GM20431 (cell line): Measurements from ENCODE around the gene CADM2.

Experiments
- in situ Hi-C: fragments of 300-500 bp; cut with MseI, MboI; formaldehyde crosslinking; loops from one replicate; pipeline ENCODE4 v1.15.0; 2020; ENCODE audit warnings: low sequenced_read_pairs; ENCODE audit not compliant: unreplicated experiment

CADM2 gene

GRCh38 chr3:85726241-85726640 lies 767.5 kb downstream of the CADM2 start:
- in situ Hi-C loops, result no loop called here

GRCh38 chr3:85737846-85738245 lies 779.1 kb downstream of the CADM2 start:
- in situ Hi-C loops, result no loop called here

DNA sequence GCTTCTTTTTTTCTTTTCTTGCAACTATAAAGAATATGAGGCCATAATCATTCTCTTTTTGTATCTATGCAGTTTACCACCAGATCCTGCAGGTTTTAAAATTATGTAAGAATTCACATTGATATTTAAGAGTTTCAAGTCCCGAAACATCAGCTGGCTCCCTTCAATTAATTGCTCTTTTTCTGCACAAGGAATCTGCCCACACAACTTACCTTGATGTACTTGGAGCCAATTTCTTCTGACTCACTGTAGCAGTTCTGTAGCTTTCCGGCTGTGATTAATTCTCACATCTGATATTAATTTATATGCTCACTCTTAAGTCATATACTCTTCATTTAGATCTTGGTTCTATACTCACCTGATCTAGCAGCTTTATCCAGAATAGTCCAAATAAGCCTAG lies 781.8 kb downstream of the CADM2 start:
- in situ Hi-C loops, result no loop called here

DNA sequence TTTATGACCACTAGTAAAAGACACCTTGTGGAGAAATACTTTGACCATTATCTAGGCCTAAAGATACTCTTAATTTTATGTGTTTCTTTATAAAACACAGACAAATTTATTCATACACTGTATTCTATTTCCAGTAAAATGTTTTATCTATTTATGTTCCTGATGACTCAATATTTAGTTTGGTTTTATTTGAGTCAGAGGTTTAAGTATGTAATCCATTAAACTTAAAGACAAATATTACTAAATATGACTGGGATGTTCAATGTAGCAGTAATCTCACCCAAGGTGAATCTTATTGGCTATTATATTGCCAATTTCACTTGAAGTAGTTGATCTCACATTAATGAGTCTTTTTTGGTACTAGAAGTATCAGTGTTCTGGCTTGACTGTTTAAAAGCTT lies 799.7 kb downstream of the CADM2 start:
- in situ Hi-C loops, result no loop called here

DNA sequence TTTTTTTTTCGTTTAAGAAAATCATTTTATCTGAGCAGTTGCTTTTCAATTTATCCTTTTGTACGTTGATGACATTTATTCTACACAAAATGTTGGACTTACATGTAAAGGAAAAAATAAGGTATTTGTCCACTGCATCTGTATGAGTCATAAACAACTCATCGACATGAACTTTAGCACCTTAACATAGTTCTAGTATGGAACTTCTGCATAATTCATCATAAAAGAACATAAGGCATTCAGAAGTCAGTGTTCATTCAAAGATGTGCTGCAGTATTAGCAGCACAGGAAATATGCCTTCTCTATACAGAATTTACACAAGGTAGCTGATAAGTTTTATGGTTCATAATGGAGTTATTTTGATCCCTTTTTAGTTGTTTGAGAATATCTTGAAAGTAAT lies 801.6 kb downstream of the CADM2 start:
- in situ Hi-C loops, result no loop called here

- in situ Hi-C loops, result no loop called here
Measured at GRCh38 chr3:85780806-85781205, 822.0 kb downstream of the CADM2 start.

- in situ Hi-C loops, result no loop called here
Measured at GRCh38 chr3:85781806-85782205, 823.0 kb downstream of the CADM2 start.

- in situ Hi-C loops, result no loop called here
Measured at GRCh38 chr3:85783291-85783690, 824.5 kb downstream of the CADM2 start.

GRCh38 chr3:85785766-85786165 lies 827.0 kb downstream of the CADM2 start:
- in situ Hi-C loops, result no loop called here

GRCh38 chr3:85790445-85791030 lies 831.7 kb downstream of the CADM2 start:
- in situ Hi-C loops, result no loop called here

- in situ Hi-C loops, result no loop called here
Measured at GRCh38 chr3:85796140-85796539, 837.4 kb downstream of the CADM2 start.

DNA sequence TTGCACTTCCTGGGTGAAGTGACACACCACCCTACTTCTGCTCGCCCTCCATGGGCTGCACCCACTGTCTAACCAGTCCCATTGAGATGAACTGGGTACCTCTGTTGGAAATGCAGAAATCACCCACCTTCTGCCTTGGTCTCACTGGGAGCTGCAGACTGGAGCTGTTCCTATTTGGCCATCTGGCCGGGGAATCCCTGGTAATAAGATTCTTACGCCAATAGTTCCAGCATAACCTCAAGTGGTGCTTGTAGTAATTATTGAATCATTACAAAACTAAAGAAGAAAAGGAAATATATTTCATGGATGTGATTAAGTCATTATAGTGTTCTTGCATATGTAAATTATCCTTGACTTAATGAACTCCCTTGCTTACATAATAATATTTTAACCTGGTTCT lies 841.9 kb downstream of the CADM2 start:
- in situ Hi-C loops, result no loop called here

DNA sequence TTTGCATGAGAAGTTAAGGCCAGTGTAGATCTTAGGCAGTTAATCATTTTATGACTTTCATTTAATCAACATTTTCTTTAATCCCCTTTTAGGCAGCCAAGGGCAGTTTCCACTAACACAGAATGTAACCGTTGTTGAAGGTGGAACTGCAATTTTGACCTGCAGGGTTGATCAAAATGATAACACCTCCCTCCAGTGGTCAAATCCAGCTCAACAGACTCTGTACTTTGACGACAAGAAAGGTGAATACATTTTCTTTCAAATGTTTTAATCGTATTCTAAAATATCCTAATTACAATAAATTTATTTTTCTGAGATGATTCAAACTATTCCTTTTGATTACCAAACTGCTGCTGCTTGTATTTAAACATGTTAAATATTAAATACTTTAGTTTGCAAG lies 843.2 kb downstream of the CADM2 start:
- in situ Hi-C loops, result no loop called here

GRCh38 chr3:85808755-85809154 lies 850.0 kb downstream of the CADM2 start:
- in situ Hi-C loops, result no loop called here

DNA sequence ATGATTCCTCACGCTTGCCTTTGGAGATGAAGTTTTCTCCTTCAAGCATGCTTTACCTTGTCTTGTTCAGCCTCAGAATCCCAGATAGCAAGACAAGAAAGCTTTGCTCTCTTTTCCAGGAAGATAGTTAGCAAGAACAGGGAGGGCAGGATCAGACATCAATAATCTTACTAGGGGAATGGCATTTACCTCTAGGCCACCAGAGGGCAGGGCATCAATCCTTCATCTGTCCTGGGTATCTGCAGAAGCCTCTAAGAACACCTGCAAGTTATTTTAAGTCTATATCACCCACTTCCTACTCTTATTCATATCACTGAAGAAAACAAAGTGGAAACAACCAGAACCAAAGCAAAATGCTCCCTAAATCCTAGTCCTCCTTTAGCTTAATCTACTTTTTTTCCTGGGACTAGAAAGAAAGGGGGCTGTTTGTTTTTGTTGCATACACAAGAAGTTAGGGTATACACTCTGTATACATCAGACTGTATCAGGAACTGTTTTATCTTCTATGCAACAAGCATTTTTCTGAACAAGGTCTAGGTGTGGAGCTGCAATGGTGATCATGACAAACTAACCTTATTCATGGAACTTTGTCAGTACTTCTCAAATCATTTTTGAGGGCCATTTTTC lies 862.5 kb downstream of the CADM2 start:
- in situ Hi-C loops, result no loop called here

GRCh38 chr3:85835857-85836440 lies 877.2 kb downstream of the CADM2 start:
- in situ Hi-C loops, result no loop called here

- in situ Hi-C loops, result no loop called here
Measured at GRCh38 chr3:85837402-85837801, 878.6 kb downstream of the CADM2 start.

DNA sequence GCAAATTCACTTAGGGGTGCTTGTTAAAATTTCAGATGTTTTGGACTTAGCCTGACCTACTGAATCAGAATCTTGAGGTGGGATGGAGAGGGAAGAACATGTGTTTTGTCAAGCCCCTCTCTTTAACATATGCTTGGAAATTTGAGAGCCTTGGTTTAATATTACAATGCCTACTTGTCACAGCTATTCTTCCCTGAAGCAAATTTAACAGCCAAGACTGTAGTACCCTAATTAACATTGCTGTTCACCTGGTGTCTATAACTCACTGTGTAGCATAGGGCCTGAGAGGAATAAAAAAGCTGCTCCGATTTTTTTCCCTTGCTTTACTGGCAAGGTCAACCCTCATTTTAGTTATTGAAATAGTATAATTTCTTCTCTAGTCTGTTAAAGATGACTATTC lies 880.1 kb downstream of the CADM2 start:
- in situ Hi-C loops, result no loop called here

- in situ Hi-C loops, result no loop called here
Measured at GRCh38 chr3:85842081-85842480, 883.3 kb downstream of the CADM2 start.

GRCh38 chr3:85846940-85847339 lies 888.2 kb downstream of the CADM2 start:
- in situ Hi-C loops, result no loop called here

GRCh38 chr3:85851071-85851470 lies 892.3 kb downstream of the CADM2 start:
- in situ Hi-C loops, result no loop called here

DNA sequence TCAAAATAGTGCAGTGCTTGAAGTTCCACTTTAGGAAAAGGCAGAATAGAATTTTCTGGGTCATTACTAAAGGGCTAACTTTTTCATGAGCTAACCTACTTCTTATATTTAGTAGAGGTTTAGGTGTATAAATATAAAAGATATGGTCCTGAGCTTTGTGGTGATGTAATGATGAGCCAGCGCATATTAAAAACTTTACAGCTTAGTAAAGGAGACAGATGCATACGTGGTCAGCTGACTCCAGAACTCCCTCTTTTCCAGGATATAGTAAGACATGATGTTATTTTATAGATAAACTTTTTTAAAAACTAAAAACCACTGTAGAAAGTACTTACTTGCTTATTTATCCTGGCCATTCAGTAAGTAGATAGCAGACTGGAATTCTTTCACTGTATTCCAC lies 895.0 kb downstream of the CADM2 start:
- in situ Hi-C loops, result no loop called here
